Mesothelial cell of epicardium (in vitro differentiated cells): ENCODE results near the gene RPL9. TPM values are rescaled to one million over a fixed set of nuclear protein-coding genes. Genes with fewer than 3 reads are reported as not detected.

Source experiments
- DNase-seq, 2 experiments: peaks; one replicate each; pipeline ENCODE4 v3.0.0; 2021; ENCODE audit warnings: low spot score in 2 of 2; ENCODE audit not compliant: unreplicated experiment in 2 of 2
- H3K27ac Mint-ChIP-seq: 2 replicates; pipeline ENCODE4 v1.8.0; 2021; ENCODE audit warnings: mixed read lengths
- H3K27me3 Mint-ChIP-seq: 2 replicates; pipeline ENCODE4 v1.8.0; 2021; ENCODE audit warnings: low read depth, mixed read lengths
- H3K36me3 Mint-ChIP-seq: 2 replicates; pipeline ENCODE4 v1.8.0; 2021; ENCODE audit warnings: mixed read lengths
- H3K4me1 Mint-ChIP-seq: 2 replicates; pipeline ENCODE4 v1.8.0; 2021; ENCODE audit warnings: mixed read lengths
- H3K4me3 Mint-ChIP-seq: 2 replicates; pipeline ENCODE4 v1.8.0; 2021; ENCODE audit warnings: mild to moderate bottlenecking, moderate library complexity, mixed read lengths
- H3K9me3 Mint-ChIP-seq: 2 replicates; pipeline ENCODE4 v1.8.0; 2021; ENCODE audit warnings: mixed read lengths
- CTCF ChIP-seq: fragments of 200-600 bp; sonication (generic); IDR thresholded peaks from one replicate; pipeline ENCODE4 v1.5.0; 2021; ENCODE audit warnings: antibody characterized with exemption; ENCODE audit not compliant: unreplicated experiment
- total RNA-seq: library from RNA; stranded (reverse); gene quantifications from 3 replicates; pipeline ENCODE4 v1.2.1, GENCODE V29; 2021

RPL9 gene
- total RNA-seq, 1 donor from 2014 or later = 1,647 TPM

DNA sequence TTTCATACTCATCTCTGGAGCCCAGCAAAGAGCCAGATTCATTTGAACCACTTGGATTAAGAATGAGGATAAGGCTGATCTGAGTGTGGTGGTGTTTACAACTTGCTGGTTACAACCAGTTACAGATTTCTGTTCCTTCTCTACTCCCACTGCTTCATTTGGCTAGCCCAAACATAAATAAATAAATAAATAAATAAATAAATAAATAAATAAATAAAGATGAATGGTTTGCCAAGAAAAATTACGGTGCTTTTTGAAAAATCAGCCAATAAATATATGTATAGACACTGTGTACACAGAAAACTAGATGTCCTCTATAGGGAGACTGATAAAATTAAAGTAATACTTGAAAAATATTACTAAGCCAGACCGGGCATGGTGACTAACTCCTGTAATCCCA, 17.1 kb downstream of the RPL9 start:
- no peak for DNase-seq
- H3K4me3 Mint-ChIP-seq = no peak overlapping the region
- H3K27me3 Mint-ChIP-seq = peaks cover 15% of the 10 kb centered on the region
- TF ChIP-seq CTCF = no peak
- H3K4me1 Mint-ChIP-seq = no peaks in the 10 kb centered on the region
- no peak overlapping the region for H3K27ac Mint-ChIP-seq
- H3K36me3 Mint-ChIP-seq = no peaks in the 10 kb centered on the region
- no peaks in the 10 kb centered on the region for H3K9me3 Mint-ChIP-seq

GRCh38 chr4:39435659-39436563, 22.8 kb downstream of the RPL9 start:
- peaks cover 16% of the 10 kb centered on the region for H3K27me3 Mint-ChIP-seq
- DNase-seq = no peak
- H3K4me1 Mint-ChIP-seq = no peaks in the 10 kb centered on the region
- H3K27ac Mint-ChIP-seq = no peak overlapping the region
- no peaks in the 10 kb centered on the region for H3K9me3 Mint-ChIP-seq
- TF ChIP-seq CTCF = no peak
- H3K36me3 Mint-ChIP-seq = no peaks in the 10 kb centered on the region
- no peak overlapping the region for H3K4me3 Mint-ChIP-seq

- H3K36me3 Mint-ChIP-seq = no peaks in the 10 kb centered on the region
- no peaks in the 10 kb centered on the region for H3K9me3 Mint-ChIP-seq
Measured at GRCh38 chr4:39433878-39434492, 24.7 kb downstream of the RPL9 start.

DNA sequence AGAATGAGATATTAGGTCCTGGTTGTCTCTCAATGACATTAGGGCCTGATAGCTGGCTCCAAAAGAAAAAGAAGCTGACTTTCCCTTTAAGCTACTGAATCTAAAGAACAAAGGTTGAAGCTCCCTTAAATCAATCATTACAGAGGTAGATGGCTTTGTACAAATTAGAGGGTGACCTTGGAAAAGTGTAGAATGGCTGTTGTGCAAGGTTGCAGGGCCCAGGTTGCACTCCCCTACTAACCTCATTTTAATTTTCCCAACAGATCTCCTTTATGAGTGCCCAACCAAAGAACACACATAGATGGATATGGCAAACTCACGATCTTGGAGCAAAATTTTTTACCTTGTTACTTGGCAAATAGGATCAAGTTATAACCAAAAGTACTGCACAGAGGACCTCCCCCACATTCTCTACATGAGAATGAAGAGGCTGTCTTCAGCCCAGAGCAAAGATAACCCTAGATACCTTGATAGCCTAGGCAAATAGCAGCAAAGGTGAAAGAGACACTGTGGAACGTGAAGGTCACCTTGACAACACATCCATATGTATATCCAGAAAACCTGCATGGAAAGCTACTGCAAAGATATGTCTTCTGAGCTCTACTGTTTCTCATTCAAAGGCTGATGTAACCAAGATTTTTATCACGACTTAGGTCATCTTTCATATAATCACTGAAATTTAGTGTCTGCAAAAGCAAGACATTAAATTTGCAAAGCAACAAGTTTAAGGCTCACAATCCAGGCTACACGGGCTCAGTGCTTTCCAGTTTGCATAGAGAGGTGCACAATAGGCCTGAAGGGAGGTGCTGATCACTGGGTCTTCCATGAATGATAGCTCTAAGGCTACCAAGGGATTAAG, 29.0 kb downstream of the RPL9 start:
- H3K36me3 Mint-ChIP-seq = no peaks in the 10 kb centered on the region
- no peak for DNase-seq
- H3K27ac Mint-ChIP-seq = no peak overlapping the region
- no peaks in the 10 kb centered on the region for H3K9me3 Mint-ChIP-seq
- no peaks in the 10 kb centered on the region for H3K27me3 Mint-ChIP-seq
- H3K4me1 Mint-ChIP-seq = peaks cover 7% of the 10 kb centered on the region
- no peak overlapping the region for H3K4me3 Mint-ChIP-seq
- no peak for TF ChIP-seq CTCF

More at GRCh38 chr4:39433878-39434492, 24.7 kb downstream of the RPL9 start:
- Mint-ChIP-seq H3K27me3 (peaks cover 12% of the 10 kb centered on the region), H3K4me3 (no peak overlapping the region), H3K27ac (no peak overlapping the region), H3K4me1 (peaks cover 7% of the 10 kb centered on the region)
- DNase-seq = no peak
- TF ChIP-seq CTCF = no peak

DNA sequence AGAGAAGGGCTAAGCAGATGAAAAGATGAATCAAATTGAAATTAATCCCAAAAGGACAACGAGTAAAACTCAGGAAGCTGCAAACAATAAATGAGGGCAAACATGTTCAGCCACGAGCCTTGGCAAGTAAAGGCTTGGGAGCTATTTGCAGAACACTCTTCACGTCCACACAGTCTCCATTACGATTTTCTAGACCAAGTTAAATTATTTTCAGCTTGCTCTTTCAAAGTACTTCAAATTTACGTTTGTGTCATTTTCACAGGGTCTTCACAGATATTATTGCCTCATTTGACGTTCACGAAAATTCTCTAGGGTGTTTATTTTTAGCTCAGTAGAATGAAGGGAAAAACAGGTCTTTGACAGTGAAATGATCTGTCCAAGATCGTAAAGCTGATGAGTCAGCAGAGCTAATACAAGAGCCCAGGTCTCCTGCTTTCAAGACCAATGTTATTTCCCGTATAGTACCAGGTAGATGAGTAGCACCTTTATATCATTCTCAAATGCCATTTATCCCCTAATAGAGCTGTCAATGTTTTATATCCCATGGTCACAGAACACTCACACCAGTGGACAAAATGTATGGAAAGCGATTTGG, 31.1 kb downstream of the RPL9 start:
- Mint-ChIP-seq H3K36me3 (no peaks in the 10 kb centered on the region), H3K27me3 (no peaks in the 10 kb centered on the region), H3K4me1 (peaks cover 7% of the 10 kb centered on the region), H3K9me3 (no peaks in the 10 kb centered on the region), H3K4me3 (no peak overlapping the region), H3K27ac (no peak overlapping the region)
- TF ChIP-seq CTCF = no peak
- DNase-seq = no peak
